Fibroblast of upper back skin (primary cell): Measurements from ENCODE around the gene CNPPD1.

Source experiments
- DNase-seq: peaks from one replicate; pipeline ENCODE4 v3.0.0-alpha.2; 2013

Gene CNPPD1

DNA sequence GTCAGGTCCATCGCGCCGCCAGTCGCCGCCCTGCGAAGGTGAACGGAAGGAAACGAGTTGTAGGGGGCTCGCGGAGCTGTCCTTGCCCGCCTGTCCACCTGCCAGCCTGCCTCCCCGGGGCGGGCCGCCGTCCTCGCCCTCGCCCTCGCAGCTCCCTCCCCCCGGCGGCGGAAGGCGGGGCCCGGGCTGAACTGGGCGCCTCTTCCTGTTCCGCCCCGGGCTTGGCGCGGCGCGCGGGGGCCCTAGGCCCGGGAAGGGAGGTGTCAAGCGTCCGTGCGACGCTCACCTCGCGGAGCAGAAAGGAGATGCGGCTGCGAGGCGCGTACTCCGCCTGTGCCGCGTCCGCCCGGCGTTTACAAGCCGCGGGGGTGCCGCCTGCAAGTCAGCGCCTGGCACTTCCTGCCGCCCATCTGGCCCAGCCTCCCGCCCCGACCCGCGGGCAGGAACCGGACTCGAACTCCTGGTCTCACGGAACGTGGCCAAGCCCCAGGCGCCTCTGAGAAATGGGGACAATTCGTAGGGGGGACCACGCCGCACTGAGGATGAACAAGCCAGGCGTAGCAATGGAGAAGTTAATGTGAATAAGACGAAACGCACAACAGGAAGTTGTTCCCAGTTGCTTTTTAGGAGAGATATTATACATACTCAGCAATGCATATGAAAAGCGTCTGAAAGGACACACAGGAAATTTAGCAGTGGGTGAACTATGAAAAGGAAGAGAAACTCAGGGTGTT, at the start of gene CNPPD1:
Gene CNPPD1, minus strand, starts transcription at position 108 of the 734 bp plus-strand sequence. Its CDS starts 97 bp downstream, at position 11.
- peak; percentile 74 for DNase-seq

DNA sequence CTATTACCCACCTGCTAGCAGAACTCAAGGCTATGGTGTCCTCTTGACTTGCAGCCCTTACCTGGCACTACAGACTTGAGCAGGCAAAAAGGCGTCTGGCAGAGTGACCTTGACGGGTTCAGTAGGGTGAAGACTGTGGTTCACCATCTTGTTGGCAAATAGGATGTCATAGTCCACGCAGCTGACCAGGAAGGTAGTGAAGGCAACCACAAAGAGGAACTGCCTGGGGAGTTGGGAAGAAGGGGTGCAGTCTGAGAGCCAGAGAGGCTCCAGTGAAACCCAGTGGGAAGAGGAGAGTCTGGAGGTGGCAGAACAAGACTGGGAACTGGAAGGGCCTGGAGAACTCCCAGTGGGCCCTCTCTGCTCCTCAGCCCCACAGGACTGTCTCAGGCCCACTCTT, 48.6 kb upstream of the CNPPD1 start:
- no peak for DNase-seq

DNA sequence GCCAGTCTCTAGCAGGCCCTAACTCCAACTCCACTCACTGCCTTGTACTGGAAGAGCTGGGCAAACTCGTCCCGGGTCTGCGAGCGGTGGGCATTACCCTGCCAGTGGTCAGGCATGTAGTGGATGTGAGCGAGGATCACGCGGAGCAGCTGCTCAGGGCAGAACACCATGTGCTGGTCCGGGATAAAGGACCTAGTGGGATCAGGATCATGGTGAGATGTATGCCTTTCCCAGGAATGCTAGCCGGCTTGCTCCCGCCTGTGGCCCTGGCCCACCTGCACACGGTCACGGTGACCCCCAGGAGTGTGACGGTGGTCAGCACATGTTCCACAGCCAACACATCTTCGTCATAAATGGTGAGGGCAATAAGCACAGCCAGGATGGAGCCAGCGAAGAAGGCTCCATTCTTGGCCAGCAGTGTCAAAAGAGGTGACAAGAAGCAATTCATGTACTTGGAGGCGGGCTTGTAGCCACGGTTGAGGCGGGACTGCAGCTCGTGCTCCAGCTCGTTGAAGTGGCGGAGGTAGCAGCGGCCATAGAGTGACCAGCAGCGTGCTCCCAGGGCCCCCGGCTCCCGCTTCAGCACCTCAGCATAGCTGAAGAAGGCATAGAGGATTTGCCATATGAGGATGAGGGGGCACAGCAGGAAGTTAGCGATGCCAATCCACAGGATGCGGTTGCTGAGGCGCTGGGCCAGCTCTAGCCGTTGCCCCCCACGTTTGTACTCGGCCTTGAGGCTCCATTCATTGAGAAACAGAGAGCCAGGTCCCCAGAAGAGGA, 47.3 kb upstream of the CNPPD1 start:
- no peak for DNase-seq

DNA sequence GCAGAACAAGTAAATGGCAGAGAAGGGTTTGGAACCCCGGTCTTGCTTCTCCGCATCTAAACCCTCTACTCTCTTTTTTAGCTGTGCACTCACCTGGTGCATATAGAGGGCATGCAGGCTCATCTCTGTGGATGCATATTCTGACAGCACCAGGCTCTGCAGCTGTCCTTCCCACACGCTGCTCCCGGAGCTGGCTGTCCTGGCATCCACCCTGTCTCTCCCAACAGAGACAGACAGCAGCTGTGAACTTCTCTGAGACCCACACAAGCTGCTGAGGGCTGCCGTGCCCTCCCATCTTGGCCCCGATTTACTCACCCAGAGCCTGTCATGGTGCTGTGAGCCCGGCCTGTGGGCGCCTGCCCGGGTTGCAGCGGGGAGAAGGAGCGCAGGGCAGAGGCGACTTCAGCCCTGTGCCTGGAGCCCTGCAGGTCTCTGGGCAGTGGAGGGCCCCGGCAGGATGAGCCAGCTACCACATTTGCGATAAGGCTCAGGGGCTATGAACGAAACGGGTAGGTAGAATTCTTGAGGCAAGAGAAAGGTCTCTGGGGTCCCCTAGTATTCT, 45.3 kb upstream of the CNPPD1 start:
- no peak for DNase-seq

DNA sequence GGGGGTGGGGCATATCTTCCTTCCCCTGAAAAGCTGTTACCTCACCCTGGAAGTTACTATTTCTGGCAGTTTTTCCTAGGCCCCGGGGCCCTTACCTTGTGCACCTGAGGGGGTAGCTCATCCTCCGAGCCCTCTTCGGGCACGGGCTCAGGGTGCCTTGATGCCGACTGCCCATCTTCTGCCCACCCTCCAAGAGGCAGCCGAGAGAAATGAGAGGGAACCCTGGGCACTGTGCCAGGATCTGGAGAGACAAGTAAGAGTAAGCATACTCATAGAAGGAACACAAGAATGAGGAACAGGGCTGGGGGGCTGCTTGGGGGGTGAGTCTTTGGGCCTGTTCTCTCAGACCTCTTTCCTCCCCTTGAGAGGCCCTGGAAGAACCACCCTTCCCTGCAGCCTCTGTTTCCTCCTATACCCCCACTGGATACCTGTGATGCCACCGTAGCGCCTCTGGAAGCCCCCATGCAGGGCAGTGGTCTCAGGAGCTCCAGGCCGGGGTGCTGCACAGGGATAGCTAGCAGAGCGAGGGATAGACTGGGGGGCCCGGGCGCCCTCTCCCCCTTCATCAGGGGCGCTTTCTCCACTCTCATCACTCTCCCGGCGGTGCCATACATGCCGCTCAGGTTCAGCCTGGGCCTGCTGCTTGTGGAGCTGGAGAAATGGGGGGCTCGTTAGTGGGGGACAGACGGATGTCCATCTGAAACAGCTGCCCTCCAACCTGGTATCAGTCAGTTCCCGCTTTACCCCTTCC, 44.1 kb upstream of the CNPPD1 start:
- no peak for DNase-seq

DNA sequence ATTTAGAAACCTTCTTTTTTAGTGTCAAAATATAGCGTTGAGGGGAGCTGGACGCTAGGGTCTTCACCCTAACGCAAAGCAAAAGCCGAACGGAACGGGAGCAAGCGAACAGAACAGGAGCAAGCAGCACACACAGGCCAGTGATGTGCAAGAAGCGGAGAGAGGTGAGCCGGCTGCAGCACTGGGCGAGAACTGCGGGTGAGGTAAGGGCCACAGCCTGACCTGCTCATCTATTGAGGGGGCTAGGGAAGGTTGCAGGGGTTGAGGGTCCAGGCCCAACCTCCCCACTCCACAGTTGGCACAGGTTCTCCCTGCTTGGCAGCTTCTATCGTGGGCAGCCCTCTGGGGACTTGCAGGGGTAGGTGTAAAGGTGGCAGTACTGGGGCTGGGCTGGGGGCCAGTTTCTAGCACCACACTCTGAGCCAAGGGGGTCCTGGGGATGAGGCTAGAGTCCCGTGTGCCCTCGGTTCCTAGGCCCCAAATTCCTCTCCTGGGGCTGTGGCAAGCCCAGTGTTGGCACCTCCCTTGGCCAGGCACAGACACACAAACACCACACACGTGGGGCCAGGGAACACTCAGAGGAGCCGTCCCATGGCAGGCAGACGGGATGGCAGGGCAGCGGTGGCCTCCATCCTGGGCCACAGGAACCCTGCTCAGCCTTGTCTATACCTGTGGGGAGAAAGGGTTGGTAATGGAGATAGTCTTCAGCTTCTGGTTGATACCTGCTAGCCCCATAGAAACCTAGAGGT, 43.2 kb upstream of the CNPPD1 start:
- DNase-seq = no peak

DNA sequence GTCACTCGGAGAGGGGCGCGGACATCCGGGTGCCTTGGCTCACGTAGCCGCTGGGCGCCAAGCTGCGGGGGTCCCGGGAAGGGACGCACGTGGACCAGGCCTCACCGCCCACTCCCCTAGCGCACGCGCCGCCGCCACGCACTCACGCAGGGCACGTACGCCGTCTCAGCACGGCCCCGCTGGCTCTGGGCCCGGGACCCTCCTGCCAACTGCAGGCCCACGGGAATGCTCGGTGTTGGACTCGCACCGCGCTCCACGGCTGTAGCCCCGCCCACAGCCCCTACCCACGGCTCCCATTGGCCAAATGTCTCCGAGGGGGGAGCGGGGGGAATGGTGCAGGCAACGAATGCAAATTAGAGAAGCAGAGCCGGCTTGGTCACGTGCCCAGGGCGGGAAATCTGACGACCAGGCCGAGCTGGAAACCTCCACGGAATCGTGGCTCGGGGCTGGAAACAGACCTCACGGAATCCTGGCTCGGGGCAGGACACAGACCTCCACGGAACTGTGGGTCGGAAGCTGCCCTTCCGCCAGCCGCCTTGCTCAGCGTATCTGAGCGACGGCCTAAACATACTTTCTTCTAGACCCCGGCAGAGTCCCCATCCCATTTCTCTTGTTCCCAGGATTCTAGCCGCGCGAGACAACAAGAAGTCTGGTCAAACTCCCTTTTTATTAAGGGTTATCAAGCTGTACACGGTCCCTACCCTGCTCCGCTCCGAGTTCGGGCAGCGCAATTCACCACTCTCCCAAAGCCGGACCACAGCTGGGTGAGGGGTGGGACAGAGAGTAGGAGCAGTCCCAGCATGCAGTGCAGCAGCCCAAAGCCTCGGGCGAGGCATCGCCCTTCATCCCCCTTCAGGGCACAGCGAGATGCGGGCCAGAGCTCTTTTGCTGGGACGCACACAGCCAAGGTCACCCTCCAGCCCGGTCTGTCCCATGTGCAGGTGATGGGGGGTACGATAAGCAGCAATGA, 42.3 kb upstream of the CNPPD1 start, which contains the start of gene ABCB6:
Gene ABCB6, minus strand, starts transcription at position 227 of the 970 bp plus-strand sequence. CDS start 285 bp downstream, outside the sequence.
- peak; percentile 97 for DNase-seq

DNA sequence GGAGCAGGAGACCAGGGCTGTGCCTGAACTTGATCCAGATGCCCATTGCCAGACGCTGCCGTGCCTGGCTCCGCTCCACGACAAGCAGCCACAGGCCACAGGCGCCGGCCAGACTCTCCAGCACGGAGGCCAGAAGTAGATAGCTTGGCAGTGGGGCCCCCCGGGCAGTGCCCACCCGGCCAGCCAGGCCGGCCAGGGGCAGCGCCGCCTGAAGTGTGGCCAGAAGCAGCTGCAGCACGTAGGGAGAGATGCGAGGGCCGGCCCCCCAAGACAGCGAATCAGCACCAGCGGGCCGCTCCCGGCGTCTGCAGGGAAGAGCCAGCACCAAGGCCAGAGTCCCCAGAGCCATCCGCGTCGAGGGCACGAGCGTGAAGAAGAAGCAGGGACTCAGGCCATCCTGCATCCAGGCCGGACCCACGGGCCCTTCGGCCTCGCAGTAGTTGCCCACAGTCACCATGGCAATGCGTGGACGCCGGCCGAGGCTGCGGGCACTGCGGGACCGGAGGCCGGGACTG, 41.5 kb upstream of the CNPPD1 start:
- DNase-seq = peak; percentile 70

DNA sequence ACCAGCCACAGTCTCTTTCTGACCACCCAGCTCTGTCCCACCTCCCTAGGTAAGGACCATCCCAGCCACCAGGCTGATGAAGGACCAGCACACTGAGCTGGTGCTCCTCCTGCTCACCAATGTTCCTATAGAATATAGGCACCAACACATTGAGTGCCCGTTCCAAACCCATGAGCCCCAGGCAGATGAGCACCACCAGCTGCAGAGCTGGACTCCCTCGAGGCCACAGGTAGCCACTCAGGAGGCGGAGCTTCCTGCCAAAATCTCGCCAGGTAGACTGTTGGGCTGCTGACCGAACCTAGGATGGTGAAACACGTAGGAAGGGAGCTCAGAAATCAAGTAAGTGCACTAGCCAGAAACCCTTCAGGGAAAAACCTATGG, 39.8 kb upstream of the CNPPD1 start:
- DNase-seq = no peak

DNA sequence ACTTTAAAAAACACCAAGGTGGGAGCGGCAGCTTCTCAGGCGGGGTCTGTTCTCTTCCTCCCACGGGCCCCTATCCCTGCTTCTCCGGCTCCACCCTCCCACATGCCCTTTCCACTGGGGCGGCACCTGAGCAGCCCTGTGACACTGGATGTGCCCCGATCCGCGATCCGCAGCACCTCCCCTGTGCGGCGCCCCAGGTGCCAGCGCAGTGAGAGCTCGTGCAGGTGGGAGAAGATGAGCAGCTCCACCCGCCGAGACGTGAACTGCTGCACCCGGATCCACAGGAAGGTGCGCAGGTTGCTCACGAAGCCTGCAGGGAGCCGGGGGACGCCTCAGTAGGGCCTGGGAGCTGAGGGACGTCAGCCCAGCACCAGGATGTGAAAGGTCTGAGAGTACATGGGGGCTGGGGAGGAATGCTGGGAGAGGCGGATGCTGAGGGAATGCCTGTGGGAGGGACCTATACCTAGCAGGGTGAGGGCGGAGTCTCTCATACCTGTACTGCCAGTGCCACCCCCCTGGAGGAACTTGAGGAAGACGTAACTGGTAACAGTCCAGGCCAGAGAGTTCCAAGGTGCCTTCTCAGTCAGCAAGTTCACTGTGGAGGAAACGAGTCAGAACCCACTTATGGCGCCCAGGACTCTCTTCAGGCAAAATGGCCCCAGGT, 39.3 kb upstream of the CNPPD1 start:
- no peak for DNase-seq

DNA sequence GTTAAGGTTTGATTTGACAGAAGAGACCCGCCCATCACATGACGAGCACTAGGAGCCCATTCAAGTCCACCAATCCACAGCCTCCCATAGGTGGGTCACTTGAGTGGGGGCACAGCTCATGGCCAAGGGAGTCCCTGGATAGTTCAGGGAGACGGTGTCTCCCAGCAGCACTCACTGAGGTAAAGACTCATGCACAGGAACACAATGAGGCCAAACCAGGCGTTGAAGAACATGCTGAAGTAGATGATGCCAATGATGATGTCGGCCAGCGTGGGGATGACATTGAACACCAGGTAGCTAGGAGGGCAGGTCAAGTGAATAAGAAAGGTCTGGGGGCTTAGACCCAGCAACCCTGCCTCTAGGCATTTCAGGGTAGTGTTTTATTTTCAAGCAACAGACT, 38.1 kb upstream of the CNPPD1 start:
- no peak for DNase-seq

DNA sequence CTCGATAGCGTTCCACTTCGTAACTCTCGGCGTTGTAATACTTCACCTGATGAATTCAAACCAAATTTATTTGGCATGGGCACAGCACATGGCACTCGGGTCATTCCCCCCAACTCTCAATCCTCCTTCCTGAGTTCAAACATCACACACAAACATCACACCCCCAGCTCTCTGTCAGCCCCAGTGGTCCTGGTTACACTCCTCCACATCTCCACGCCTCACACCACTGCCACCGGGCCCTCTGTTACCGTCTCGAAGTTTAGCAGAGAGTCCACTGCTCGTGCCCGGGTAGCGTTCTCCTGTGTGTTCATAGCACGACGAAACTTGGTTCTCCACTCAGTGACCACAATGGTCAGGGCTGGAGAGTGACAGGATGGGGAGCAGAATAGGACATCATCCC, 37.4 kb upstream of the CNPPD1 start:
- no peak for DNase-seq

DNA sequence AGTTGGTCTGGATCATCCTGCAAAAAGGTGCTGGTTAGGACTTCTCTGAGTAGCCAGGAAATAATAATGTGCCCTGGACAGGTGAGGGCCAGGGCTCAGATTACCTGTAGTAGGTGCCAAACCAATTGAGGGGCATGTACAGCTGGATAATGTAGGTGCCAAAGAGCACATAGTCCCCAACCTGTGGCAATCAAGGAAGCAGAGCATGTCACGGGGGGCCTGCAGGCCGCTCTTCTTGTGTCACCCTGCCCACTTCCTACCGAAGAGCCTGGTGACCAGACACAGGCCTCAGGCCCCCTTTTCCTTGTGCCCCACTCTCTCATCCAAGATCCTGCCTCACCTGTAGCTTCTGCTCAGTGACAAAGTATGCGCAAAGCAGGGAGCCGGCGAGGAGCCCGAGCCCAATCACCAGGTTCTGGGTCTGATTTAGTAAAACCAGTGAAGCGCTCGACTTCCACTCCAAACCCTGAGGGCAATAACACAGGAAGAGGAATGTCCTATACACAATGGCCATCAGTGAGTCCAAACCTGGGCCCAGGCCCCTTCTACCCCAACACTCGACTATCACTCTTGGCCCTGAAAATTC, 36.9 kb upstream of the CNPPD1 start:
- no peak for DNase-seq

DNA sequence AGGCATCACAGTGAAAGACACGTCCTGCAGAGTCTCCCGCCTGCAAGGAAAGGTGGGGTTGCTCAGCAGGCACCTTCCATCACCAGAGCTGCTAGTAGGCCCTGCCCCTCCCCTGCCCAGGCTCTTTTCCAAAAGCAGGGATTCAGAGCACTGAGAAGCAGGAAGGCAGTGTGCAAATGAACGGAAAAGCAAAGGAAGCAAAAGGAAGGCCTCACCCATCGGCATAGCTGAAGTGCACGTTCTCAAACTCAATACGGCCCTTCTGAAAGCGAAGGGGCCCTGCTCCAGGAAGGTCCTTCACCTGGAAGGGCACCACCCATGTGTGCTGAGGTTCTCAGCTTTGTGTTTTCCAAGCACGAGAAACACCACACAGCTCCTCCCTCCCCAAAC, 36.3 kb upstream of the CNPPD1 start:
- no peak for DNase-seq

DNA sequence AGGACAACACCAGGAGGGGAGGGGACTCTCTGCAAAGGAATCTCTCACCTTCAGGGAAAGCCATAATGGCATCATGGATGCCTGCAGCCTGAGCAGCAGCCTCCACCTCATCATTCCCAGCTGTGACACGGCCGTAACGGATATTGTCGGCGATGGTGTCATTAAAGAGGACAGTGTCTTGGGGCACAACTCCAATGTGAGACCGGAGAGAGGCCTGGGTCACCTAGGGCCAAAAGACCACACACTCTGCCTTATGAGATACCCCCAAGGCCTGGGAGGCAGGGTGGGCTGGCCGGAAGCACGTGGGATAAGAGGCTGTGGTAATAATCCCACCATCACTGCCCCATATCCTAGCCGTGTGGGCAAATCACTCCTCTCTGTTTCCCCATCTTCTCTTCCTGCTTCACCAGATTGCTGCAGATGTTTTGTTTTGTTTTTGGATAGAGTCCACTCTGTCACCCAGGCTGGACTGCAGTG, 34.2 kb upstream of the CNPPD1 start:
- no peak for DNase-seq

DNA sequence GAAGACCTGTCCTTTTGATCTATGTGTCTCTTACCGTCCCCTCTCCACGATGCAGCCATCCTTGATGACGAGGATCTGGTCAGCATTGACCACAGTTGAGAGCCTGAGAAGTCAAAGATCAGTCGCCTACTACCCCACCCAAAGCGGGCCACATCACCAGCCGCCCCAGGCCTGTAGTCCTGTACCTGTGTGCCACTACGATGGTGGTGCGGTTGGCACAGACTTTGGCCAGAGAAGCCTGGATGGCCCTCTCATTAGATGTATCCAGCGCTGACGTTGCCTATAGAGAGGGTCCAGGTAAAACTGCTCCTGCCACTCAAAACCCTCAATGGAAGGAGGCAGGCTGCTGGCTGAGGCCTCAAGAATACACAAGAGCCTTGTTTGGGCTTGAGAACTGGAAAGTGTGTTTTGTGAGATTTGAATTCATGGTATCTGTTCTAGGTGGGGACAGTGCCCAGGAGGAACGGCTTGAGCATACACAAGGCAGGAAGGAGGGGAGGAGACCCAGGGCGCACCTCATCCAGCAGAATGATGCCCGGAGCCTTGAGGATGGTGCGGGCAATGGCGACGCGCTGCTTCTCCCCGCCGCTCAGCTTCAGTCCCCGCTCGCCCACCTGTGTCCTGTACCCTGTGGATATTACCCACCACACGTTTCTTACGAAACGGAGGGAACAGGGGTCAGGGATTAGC, 33.6 kb upstream of the CNPPD1 start:
- DNase-seq = no peak

DNA sequence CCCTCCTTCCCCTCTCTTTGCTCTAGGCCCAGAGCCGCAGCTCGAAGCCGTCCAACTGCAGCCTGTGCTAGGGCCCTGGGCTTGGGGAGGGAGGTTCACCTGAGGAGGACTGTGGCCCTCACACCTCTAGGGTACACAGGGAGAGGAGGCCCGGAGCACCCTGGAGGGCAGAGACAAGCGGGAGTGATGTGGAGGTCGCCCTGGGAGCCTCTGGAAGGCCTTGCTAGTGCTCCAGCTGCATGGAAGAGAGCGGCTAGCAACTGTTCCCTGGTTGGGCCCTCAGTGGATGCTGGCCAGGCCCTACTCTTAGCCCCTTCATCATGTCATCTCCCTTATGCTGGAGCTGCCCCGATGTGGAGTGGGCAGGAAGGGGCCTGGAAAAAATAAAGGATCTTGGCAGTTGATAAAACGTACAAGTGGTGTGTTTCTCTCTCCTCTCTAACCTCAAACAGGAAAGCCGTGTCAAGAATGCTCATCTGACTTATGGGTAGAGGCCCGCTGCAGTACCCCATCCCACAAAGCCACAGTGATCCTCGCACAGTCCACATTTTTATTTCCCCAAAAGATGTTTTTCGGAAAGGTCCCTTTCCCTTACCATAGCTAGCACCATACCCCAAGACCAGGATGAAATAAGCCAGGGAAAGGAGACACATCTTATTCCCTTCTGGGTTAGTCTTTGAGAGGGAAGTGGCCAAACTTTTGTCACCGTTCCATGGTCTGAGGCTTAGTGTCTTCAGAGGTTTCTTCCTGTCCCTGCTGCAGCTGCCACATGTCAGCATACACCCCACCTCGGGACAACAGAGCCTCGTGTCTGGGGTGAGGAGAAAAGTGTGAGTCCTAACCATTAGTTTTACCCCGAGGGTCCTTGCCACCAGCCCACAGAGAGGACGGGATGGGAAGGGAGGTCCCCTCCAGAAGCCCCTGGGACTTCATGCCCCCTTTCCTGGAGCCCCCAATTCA, 32.8 kb upstream of the CNPPD1 start:
- no peak for DNase-seq
